Tibial nerve (tissue), 4 donors: ENCODE results near the gene PPME1. TPM values are rescaled to one million over a fixed set of nuclear protein-coding genes. Genes with fewer than 3 reads are reported as not detected.
"Not testable (repeated sequence)": the region's sequence is repeated elsewhere in the genome, so short reads cannot be mapped to it uniquely, and the experiment has no call there.

Experiments
- DNase-seq, 2 donors: peaks; one replicate each; pipeline ENCODE4 v3.0.0-alpha.2; 2019; ENCODE audit warnings: low spot score in 2 of 2
- H3K27ac ChIP-seq, 4 donors: fragments of 200-600 bp; sonication (generic) in 3 of 4; one replicate each; pipeline ENCODE4 v1.5.1; 2017 to 2019; ENCODE audit warnings: mild to moderate bottlenecking in 1 of 4
- H3K27me3 ChIP-seq, 2 donors: fragments of 200-600 bp; sonication (generic) in 1 of 2; one replicate each; pipeline versions ENCODE4 v1.5.1 to v1.6.0; 2017 to 2019
- H3K36me3 ChIP-seq, 3 donors: fragments of 200-600 bp; sonication (generic); one replicate each; pipeline ENCODE4 v1.5.1; 2018 to 2019
- H3K4me1 ChIP-seq, 4 donors: fragments of 200-600 bp; sonication (generic) in 3 of 4; one replicate each; pipeline ENCODE4 v1.5.1; 2017 to 2019
- H3K4me3 ChIP-seq, 4 donors: fragments of 200-600 bp; sonication (generic) in 3 of 4; one replicate each; pipeline ENCODE4 v1.5.1; 2017 to 2019; ENCODE audit warnings: mild to moderate bottlenecking in 1 of 4, moderate library complexity in 1 of 4
- H3K9me3 ChIP-seq, 4 donors: fragments of 200-600 bp; sonication (generic) in 3 of 4; one replicate each; pipeline ENCODE4 v1.5.1; 2017 to 2019
- EP300 ChIP-seq, 2 donors: sonication (generic); formaldehyde crosslinking; IDR thresholded peaks; one replicate each; pipeline ENCODE4 v1.6.1; 2017; ENCODE audit warnings: antibody characterized with exemption in 2 of 2, mild to moderate bottlenecking in 1 of 2
- POLR2A ChIP-seq, 2 donors: fragments of 450-650 bp; IDR thresholded peaks; one replicate each; pipeline ENCODE4 v1.6.1; 2017; ENCODE audit warnings: antibody characterized with exemption in 2 of 2, mild to moderate bottlenecking in 2 of 2, moderate library complexity in 2 of 2
- whole genome bisulfite sequencing, 2 donors: methylation state at CpG; one replicate each; pipeline ENCODE4 v1.1.5; 2018; 5-methylcytosine and 5-hydroxymethylcytosine counted together
- total RNA-seq, 4 donors: library from RNA; depleted of rRNA; stranded (reverse); fragments of >200 nt; gene quantifications; one replicate each; pipeline ENCODE4 v1.1.0, GENCODE V29; 2016
- TF ChIP-seq, protein P1 (sequence below), 5 experiments: fragments of 200-600 bp in 3 of 5; fragments of 450-650 bp in 2 of 5; sonication (generic) in 3 of 5; IDR thresholded peaks; one replicate each; pipeline ENCODE4 v1.5.1; 2016 to 2019; ENCODE audit warnings: antibody characterized with exemption in 5 of 5, mild to moderate bottlenecking in 3 of 5, moderate library complexity in 2 of 5

PPME1 gene, protein sequence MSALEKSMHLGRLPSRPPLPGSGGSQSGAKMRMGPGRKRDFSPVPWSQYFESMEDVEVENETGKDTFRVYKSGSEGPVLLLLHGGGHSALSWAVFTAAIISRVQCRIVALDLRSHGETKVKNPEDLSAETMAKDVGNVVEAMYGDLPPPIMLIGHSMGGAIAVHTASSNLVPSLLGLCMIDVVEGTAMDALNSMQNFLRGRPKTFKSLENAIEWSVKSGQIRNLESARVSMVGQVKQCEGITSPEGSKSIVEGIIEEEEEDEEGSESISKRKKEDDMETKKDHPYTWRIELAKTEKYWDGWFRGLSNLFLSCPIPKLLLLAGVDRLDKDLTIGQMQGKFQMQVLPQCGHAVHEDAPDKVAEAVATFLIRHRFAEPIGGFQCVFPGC
- total RNA-seq = 10 to 100 TPM; 17.8 to 35.6 (median 26.5) TPM

DNA sequence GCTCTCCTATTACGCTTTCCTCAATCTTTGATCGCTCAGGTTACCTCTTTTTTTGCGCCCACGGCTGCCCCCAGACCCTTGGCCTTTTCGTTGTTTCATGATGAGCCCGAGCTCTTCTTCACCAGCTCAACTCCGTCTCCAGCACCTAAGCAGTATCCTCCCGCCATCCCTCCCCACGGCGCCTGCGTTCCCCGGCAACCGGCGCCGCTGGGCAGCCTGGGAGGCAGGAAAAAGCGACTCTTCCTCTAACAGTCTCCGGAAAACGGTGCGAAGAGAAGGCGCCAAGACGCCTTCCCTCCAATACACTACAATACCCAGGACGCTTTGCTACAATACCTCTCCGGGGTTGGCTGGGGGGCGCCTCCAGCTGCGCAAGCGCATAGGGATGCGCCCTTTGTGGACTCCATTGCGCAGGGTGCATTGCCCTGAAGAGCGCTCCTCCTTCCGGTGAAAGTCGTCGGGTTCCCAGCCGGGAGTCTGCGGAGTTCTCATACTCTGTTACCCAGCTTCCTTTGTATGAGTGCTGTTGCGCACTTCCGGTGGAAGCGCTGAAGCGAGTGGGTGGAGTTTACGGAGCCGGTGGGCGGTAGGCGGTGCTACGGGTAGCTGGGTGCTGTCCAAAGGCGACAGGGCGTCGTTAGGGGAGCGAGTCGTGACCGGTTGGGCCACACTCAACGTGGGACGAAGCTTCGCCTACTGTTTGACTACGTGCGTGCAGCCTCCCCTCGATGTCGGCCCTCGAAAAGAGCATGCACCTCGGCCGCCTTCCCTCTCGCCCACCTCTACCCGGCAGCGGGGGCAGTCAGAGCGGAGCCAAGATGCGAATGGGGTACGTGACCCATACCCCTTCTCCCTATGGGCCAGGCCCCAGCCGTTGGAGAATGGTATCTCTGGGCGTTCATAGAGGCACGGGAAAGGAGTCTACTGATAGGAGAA lies at the start of gene PPME1, which contains the start of gene C2CD3:
Gene PPME1, plus strand, starts transcription at position 596 of the 936 bp plus-strand sequence. Its CDS starts 133 bp downstream, at position 729.
Gene C2CD3, minus strand, starts transcription at position 309 of the 936 bp plus-strand sequence. Its CDS starts 210 bp downstream, at position 99.
- H3K27me3 ChIP-seq = no peaks in the 10 kb centered on the region
- TF ChIP-seq EP300 (IDR thresholded peaks at IDR 0.05) = peak; percentile 93 to 99
- TF ChIP-seq, protein P1, sequence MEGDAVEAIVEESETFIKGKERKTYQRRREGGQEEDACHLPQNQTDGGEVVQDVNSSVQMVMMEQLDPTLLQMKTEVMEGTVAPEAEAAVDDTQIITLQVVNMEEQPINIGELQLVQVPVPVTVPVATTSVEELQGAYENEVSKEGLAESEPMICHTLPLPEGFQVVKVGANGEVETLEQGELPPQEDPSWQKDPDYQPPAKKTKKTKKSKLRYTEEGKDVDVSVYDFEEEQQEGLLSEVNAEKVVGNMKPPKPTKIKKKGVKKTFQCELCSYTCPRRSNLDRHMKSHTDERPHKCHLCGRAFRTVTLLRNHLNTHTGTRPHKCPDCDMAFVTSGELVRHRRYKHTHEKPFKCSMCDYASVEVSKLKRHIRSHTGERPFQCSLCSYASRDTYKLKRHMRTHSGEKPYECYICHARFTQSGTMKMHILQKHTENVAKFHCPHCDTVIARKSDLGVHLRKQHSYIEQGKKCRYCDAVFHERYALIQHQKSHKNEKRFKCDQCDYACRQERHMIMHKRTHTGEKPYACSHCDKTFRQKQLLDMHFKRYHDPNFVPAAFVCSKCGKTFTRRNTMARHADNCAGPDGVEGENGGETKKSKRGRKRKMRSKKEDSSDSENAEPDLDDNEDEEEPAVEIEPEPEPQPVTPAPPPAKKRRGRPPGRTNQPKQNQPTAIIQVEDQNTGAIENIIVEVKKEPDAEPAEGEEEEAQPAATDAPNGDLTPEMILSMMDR (IDR thresholded peaks at IDR 0.05) = peak; percentile 28 to 65 (median 45)
- peak; percentile 53 to 76 for TF ChIP-seq POLR2A (IDR thresholded peaks at IDR 0.05)
- WGBS, 2 donors = 0 to 1% methylated on average over 48 to 52 of the region's 68 CpGs
- H3K4me3 ChIP-seq = peak within 1 kb of the TSS; percentile 58 to 92 (median 83)
- H3K9me3 ChIP-seq = no peaks in the 10 kb centered on the region
- peak; percentile 92 to 93 for DNase-seq
- H3K4me1 ChIP-seq = peaks cover 0 to 45% (median 26%) of the 10 kb centered on the region in 4 donors
- H3K36me3 ChIP-seq = peaks cover 0 to 34% (median 0%) of the 10 kb centered on the region in 3 donors
- H3K27ac ChIP-seq = peak within 1 kb of the TSS; percentile 80 to 95 (median 88)

DNA sequence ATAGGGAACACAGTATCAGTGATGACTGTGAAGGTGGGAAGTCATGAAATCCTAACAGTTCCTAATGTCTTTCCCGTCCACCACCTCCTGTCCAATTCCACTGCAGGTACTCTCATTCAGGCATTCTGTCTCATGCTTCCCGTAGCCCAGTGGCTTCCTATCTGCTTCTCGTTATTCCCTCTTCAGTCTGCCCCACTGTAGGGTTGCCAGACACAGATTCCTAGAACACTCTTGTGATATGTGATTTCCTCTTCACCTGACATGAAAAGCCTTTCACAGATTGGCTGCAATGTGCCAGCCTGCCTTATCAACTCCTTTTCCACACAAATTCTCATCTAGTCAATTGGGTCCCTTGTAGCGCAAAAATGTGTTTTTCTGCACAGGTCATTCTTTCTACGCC lies 49.3 kb upstream of the PPME1 start:
- TF ChIP-seq, protein P1 (IDR thresholded peaks at IDR 0.05) = no peak
- TF ChIP-seq POLR2A (IDR thresholded peaks at IDR 0.05) (no peak), EP300 (IDR thresholded peaks at IDR 0.05) (no peak)
- 92 to 95% methylated on average over 5 of the region's 5 CpGs for WGBS, 2 donors

DNA sequence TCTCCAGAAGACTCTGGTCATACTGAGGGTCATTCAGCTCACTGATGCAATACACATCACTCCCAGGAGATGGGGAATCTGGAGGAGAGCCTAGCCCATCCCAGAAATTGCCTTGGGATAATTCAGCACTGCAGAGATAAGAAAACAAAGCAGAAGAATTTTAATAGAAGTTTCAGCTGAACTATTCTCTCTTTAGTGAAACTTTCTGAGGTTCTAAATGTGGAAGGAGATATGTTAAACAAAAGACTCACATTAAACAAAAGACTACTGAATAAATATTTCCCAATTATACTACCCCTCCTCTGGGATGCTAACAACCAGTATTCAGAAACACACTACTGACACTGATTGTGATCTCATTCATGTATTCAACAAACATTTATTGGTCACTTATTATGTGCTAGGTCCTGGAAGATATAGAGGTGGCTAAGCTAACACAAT lies 48.1 kb upstream of the PPME1 start:
- H3K9me3 ChIP-seq = no peaks in the 10 kb centered on the region
- TF ChIP-seq, protein P1 (IDR thresholded peaks at IDR 0.05) = no peak
- TF ChIP-seq POLR2A (IDR thresholded peaks at IDR 0.05) (no peak), EP300 (IDR thresholded peaks at IDR 0.05) (no peak)
- no peak overlapping the region for H3K27ac ChIP-seq
- H3K4me1 ChIP-seq = peaks cover 0 to 6% (median 0%) of the 10 kb centered on the region in 4 donors
- peak in 1 of 2 donors; percentile 9 for DNase-seq
- H3K4me3 ChIP-seq = no peak overlapping the region
- H3K36me3 ChIP-seq = peaks cover 0 to 40% (median under 1%) of the 10 kb centered on the region in 3 donors
- no peaks in the 10 kb centered on the region for H3K27me3 ChIP-seq

More for the DNA sequence above, 49.3 kb upstream of the PPME1 start:
- Histone ChIP-seq H3K9me3 (no peaks in the 10 kb centered on the region), H3K4me1 (peaks cover 0 to 6% (median 0%) of the 10 kb centered on the region in 4 donors), H3K27me3 (no peaks in the 10 kb centered on the region), H3K4me3 (no peak overlapping the region), H3K36me3 (peaks cover 0 to 41% (median 2%) of the 10 kb centered on the region in 3 donors), H3K27ac (no peak overlapping the region)
- DNase-seq = no peak

DNA sequence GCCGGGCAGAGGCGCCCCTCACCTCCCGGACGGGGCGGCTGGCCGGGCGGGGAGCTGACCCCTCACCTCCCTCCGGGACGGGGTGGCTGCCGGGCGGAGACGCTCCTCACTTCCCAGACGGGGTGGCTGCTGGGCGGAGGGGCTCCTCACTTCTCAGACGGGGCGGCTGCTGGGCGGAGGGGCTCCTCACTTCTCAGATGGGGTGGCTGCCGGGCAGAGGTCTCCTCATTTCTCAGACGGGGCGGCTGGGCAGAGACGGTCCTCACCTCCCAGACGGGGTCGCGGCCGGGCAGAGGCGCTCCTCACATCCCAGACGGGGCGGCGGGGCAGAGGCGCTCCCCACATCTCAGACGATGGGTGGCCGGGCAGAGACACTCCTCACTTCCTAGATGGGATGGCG lies 42.0 kb upstream of the PPME1 start:
- H3K36me3 ChIP-seq = peaks cover 0 to 60% (median 6%) of the 10 kb centered on the region in 3 donors
- not testable (repeated sequence) for H3K27me3 ChIP-seq, H3K4me1 ChIP-seq, H3K27ac ChIP-seq, H3K4me3 ChIP-seq, H3K9me3 ChIP-seq, DNase-seq
- WGBS, 2 donors = 94 to 97% methylated on average over 15 to 18 of the region's 33 CpGs

DNA sequence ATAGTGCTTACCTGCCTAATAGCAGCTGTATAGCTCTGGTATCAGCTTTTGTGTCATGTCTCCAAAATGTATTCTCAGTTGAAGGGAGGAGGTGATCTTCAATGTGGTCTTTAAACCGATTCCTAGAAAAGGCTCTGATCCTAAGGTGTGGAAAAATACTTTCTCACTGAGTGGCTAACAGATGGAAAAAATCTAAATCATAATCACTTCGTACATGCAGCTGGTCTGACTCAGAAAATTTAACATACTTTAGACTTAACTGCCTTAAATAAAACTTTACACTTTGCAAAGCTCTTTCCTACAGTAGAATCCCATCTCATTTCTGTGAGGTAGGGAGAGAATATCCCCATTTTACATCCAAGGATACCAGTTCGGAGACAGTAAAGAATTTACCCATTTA lies 38.3 kb upstream of the PPME1 start:
- no peak for DNase-seq
- 74 to 92% methylated on average over 3 of the region's 3 CpGs for WGBS, 2 donors

More for the DNA sequence above, 38.3 kb upstream of the PPME1 start:
- Histone ChIP-seq H3K36me3 (peaks cover 0 to 78% (median 6%) of the 10 kb centered on the region in 3 donors), H3K4me1 (peaks cover 0 to under 1% (median 0%) of the 10 kb centered on the region in 4 donors), H3K4me3 (no peak overlapping the region), H3K27ac (no peak overlapping the region), H3K27me3 (no peaks in the 10 kb centered on the region), H3K9me3 (no peaks in the 10 kb centered on the region)
- TF ChIP-seq POLR2A (IDR thresholded peaks at IDR 0.05) (no peak), EP300 (IDR thresholded peaks at IDR 0.05) (no peak)
- TF ChIP-seq, protein P1 (IDR thresholded peaks at IDR 0.05) = no peak
